Sigmoid colon (tissue), 7 donors: ENCODE results near the gene ZFHX3. TPM values are rescaled to one million over a fixed set of nuclear protein-coding genes. Genes with fewer than 3 reads are reported as not detected.

Source experiments
- DNase-seq: peaks from one replicate; pipeline ENCODE4 v3.0.0-alpha.2; 2019
- H3K27ac ChIP-seq, 4 donors: fragments of 200-600 bp; sonication (generic); one replicate each; pipeline ENCODE4 v1.5.1; 2016 to 2019; ENCODE audit warnings: mild to moderate bottlenecking in 1 of 4
- H3K27me3 ChIP-seq, 3 donors: fragments of 200-600 bp; sonication (generic); one replicate each; pipeline ENCODE4 v1.5.1; 2019; ENCODE audit warnings: mild to moderate bottlenecking in 1 of 3
- H3K36me3 ChIP-seq, 4 donors: fragments of 200-600 bp; sonication (generic); one replicate each; pipeline ENCODE4 v1.5.1; 2016 to 2019
- H3K4me1 ChIP-seq, 4 donors: fragments of 200-600 bp; sonication (generic); one replicate each; pipeline ENCODE4 v1.5.1; 2017 to 2019
- H3K4me3 ChIP-seq, 4 donors: fragments of 200-600 bp; sonication (generic); one replicate each; pipeline ENCODE4 v1.5.1; 2017 to 2019; ENCODE audit warnings: mild to moderate bottlenecking in 2 of 4, moderate library complexity in 1 of 4
- H3K9me3 ChIP-seq, 4 donors: fragments of 200-600 bp in 3 of 4; sonication (generic) in 3 of 4; one replicate each; pipeline versions ENCODE4 v1.5.1 to v1.6.1; 2013 to 2019
- EP300 ChIP-seq, 4 donors: sonication (generic); formaldehyde crosslinking; IDR thresholded peaks; one replicate each; pipeline ENCODE4 v1.6.1; 2017; ENCODE audit warnings: antibody characterized with exemption in 4 of 4
- POLR2A ChIP-seq, 2 donors: fragments of 450-650 bp; IDR thresholded peaks; one replicate each; pipeline ENCODE4 v1.6.1; 2016; ENCODE audit warnings: antibody characterized with exemption in 2 of 2, mild to moderate bottlenecking in 2 of 2, moderate library complexity in 2 of 2
- POLR2AphosphoS5 ChIP-seq, 4 donors: sonication (generic); formaldehyde crosslinking; IDR thresholded peaks; one replicate each; pipeline ENCODE4 v1.6.1; 2017; ENCODE audit warnings: antibody characterized with exemption in 4 of 4
- WGBS, 2 donors: extraction: QIAGEN DNeasy Blood & Tissue Kit; methylation state at CpG; one replicate each; pipeline ENCODE4 v1.1.7; 2013; 5-methylcytosine and 5-hydroxymethylcytosine counted together
- intact Hi-C: fragments of 100-400 bp; cut with DNase I; formaldehyde crosslinking; loops from one replicate; pipeline ENCODE4 v1.15.1; 2023
- polyA plus RNA-seq, 3 donors: library from polyadenylated mRNA; stranded (reverse); fragments of 200-250 nt; gene quantifications; one replicate each; pipeline ENCODE4 v1.2.3, GENCODE V29; 2013
- total RNA-seq, 4 donors: library from RNA; depleted of rRNA; stranded (reverse); fragments of >200 nt; gene quantifications; one replicate each; pipeline ENCODE4 v1.1.0, GENCODE V29; 2016
- TF ChIP-seq, protein P1 (sequence below), 4 experiments: fragments of 450-650 bp in 3 of 4; fragments of 200-600 bp in 1 of 4; IDR thresholded peaks; one replicate each; pipeline ENCODE4 v1.5.1; 2016 to 2019; ENCODE audit warnings: antibody characterized with exemption in 4 of 4, mild to moderate bottlenecking in 3 of 4, moderate library complexity in 2 of 4
- donor health status: healthy with polysubstance abuse.
- donor health status: Bipolar disorder and iron deficiency.
- donor health status: healthy.

The ZFHX3 gene
- total and polyA plus RNA-seq, 7 donors: 0.69 to 38.8 (median 17.8) TPM

DNA sequence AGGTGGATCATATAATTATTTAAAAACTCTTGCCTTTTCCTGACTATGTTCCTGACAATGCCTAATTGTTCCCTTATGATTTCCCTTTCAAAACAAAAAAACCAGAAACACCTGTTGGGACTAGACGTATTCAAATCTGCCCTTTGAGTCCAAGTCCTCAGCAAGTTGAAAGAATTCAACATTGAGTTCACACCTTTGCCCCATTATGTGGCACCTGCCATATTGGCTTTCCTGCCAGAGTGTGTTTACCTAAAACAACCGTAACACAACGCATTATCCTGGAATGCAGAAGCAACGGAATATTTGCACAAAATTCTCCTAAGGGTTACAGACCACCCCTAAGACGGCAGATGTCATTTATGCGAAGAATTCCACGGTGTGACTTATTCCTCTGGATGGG, 105.9 kb downstream of the ZFHX3 start:
- WGBS, 2 donors: 22 to 75% methylated on average over 7 of the region's 7 CpGs
- H3K9me3 ChIP-seq: no peaks in the 10 kb centered on the region
- H3K4me1 ChIP-seq: peaks cover 0 to 47% (median 44%) of the 10 kb centered on the region in 4 donors
- no peak for TF ChIP-seq POLR2A (IDR thresholded peaks at IDR 0.05)
- no peak for TF ChIP-seq EP300 (IDR thresholded peaks at IDR 0.05)
- no peak for TF ChIP-seq POLR2AphosphoS5 (IDR thresholded peaks at IDR 0.05)
- TF ChIP-seq, protein P1, sequence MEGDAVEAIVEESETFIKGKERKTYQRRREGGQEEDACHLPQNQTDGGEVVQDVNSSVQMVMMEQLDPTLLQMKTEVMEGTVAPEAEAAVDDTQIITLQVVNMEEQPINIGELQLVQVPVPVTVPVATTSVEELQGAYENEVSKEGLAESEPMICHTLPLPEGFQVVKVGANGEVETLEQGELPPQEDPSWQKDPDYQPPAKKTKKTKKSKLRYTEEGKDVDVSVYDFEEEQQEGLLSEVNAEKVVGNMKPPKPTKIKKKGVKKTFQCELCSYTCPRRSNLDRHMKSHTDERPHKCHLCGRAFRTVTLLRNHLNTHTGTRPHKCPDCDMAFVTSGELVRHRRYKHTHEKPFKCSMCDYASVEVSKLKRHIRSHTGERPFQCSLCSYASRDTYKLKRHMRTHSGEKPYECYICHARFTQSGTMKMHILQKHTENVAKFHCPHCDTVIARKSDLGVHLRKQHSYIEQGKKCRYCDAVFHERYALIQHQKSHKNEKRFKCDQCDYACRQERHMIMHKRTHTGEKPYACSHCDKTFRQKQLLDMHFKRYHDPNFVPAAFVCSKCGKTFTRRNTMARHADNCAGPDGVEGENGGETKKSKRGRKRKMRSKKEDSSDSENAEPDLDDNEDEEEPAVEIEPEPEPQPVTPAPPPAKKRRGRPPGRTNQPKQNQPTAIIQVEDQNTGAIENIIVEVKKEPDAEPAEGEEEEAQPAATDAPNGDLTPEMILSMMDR (IDR thresholded peaks at IDR 0.05): no peak
- H3K36me3 ChIP-seq: no peaks in the 10 kb centered on the region
- H3K27me3 ChIP-seq: no peaks in the 10 kb centered on the region
- H3K4me3 ChIP-seq: no peak overlapping the region
- DNase-seq: peak; percentile 6
- intact Hi-C loops: loop anchor here (5.0 kb wide), 1 partner anchor 45 kb away; no protein-coding TSS in a partner anchor
- no peak overlapping the region for H3K27ac ChIP-seq

DNA sequence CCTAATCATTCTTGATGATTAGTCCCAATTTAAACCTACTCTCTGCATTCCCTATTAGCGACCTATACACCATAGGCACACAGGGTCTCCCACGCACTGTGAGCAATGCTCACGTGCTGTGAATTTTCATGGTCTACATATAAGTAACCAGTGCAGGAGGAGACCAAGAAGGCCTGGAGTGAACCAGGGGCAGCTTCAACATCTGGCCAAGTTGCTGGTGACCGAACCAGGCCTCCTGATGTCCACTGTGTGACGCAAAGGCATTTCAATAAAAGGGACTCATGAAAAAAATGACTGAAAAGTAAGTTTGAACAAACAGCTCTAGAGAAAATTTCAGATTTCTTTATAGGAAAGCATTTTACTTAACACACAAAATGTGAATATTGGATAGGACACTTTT, 107.0 kb downstream of the ZFHX3 start:
- intact Hi-C loops: loop anchor here (5.0 kb wide), 1 partner anchor 46 kb away; no protein-coding TSS in a partner anchor
- peak; percentile 53 for DNase-seq
- peak overlapping the region in 1 of 4 donors; percentile 80 for H3K27ac ChIP-seq

GRCh38 chr16:72939247-72939646, 108.7 kb downstream of the ZFHX3 start:
- no peak overlapping the region for H3K4me3 ChIP-seq
- no peaks in the 10 kb centered on the region for H3K36me3 ChIP-seq
- peak overlapping the region; percentile 66 to 80 (median 76) for H3K27ac ChIP-seq
- WGBS, 2 donors: 21 to 53% methylated on average over 10 of the region's 10 CpGs
- TF ChIP-seq, protein P1 (IDR thresholded peaks at IDR 0.05): no peak
- no peak for TF ChIP-seq POLR2A (IDR thresholded peaks at IDR 0.05)
- no peak for TF ChIP-seq POLR2AphosphoS5 (IDR thresholded peaks at IDR 0.05)
- TF ChIP-seq EP300 (IDR thresholded peaks at IDR 0.05): no peak
- intact Hi-C loops: loop anchor here (5.0 to 10.0 kb wide), 3 partner anchors 92 to 236 kb away; partner anchors contain the start of gene ZFHX3
- no peaks in the 10 kb centered on the region for H3K27me3 ChIP-seq
- H3K9me3 ChIP-seq: no peaks in the 10 kb centered on the region
- H3K4me1 ChIP-seq: peaks cover 0 to 49% (median 44%) of the 10 kb centered on the region in 4 donors
- peak; percentile 79 for DNase-seq

More for the DNA sequence above, 107.0 kb downstream of the ZFHX3 start:
- Histone ChIP-seq H3K9me3 (no peaks in the 10 kb centered on the region), H3K27me3 (no peaks in the 10 kb centered on the region), H3K4me1 (peaks cover 0 to 42% (median 38%) of the 10 kb centered on the region in 4 donors), H3K36me3 (no peaks in the 10 kb centered on the region), H3K4me3 (no peak overlapping the region)
- 90 to 97% methylated on average over 5 of the region's 5 CpGs for WGBS, 2 donors
- TF ChIP-seq POLR2AphosphoS5 (IDR thresholded peaks at IDR 0.05) (no peak), POLR2A (IDR thresholded peaks at IDR 0.05) (no peak), EP300 (IDR thresholded peaks at IDR 0.05) (no peak)
- TF ChIP-seq, protein P1 (IDR thresholded peaks at IDR 0.05): no peak

GRCh38 chr16:72938795-72939164, 109.1 kb downstream of the ZFHX3 start:
- DNase-seq: peak; percentile 94
- H3K4me1 ChIP-seq: peaks cover 0 to 54% (median 45%) of the 10 kb centered on the region in 4 donors
- no peaks in the 10 kb centered on the region for H3K9me3 ChIP-seq
- H3K36me3 ChIP-seq: no peaks in the 10 kb centered on the region
- H3K4me3 ChIP-seq: no peak overlapping the region
- peak overlapping the region; percentile 66 to 80 (median 76) for H3K27ac ChIP-seq
- intact Hi-C loops: loop anchor here (5.0 to 10.0 kb wide), 3 partner anchors 91 to 236 kb away; partner anchors contain the start of gene ZFHX3
- TF ChIP-seq POLR2AphosphoS5 (IDR thresholded peaks at IDR 0.05): peak in 3 of 4 donors; percentile 43 to 49 (median 48)
- no peak for TF ChIP-seq EP300 (IDR thresholded peaks at IDR 0.05)
- 38 to 59% methylated on average over 7 of the region's 7 CpGs for WGBS, 2 donors
- H3K27me3 ChIP-seq: no peaks in the 10 kb centered on the region

- Histone ChIP-seq H3K9me3 (no peaks in the 10 kb centered on the region), H3K27me3 (no peaks in the 10 kb centered on the region), H3K4me3 (no peak overlapping the region), H3K27ac (peak overlapping the region; percentile 66 to 80 (median 76)), H3K36me3 (no peaks in the 10 kb centered on the region), H3K4me1 (peaks cover 0 to 60% (median 49%) of the 10 kb centered on the region in 4 donors)
- TF ChIP-seq POLR2A (IDR thresholded peaks at IDR 0.05) (no peak), EP300 (IDR thresholded peaks at IDR 0.05) (no peak), POLR2AphosphoS5 (IDR thresholded peaks at IDR 0.05) (no peak)
- TF ChIP-seq, protein P1 (IDR thresholded peaks at IDR 0.05): no peak
- peak; percentile 68 for DNase-seq
- WGBS, 2 donors: 83 to 87% methylated on average over 22 of the region's 22 CpGs
- intact Hi-C loops: loop anchor here (5.0 to 10.0 kb wide), 3 partner anchors 91 to 237 kb away; partner anchors contain the start of gene ZFHX3
Measured at GRCh38 chr16:72937916-72938794, 109.8 kb downstream of the ZFHX3 start.
